Skeletal muscle tissue (tissue), 4 donors: ENCODE data around the gene CTIF. TPM values are rescaled to one million over a fixed set of nuclear protein-coding genes. Genes with fewer than 3 reads are reported as not detected.

Experiments used
- H3K27ac ChIP-seq: one replicate; pipeline ENCODE4 v1.7.0; 2013; ENCODE audit warnings: mild to moderate bottlenecking, low read depth, low read length, inconsistent platforms
- H3K27me3 ChIP-seq, 3 donors: one replicate each; pipeline ENCODE4 v1.7.0; 2013; ENCODE audit warnings: low read length in 3 of 3; ENCODE audit not compliant: control insufficient read depth in 3 of 3, insufficient read depth in 3 of 3
- H3K36me3 ChIP-seq, 3 donors: one replicate each; pipeline ENCODE4 v1.7.0; 2013; ENCODE audit warnings: low read length in 3 of 3; ENCODE audit not compliant: control insufficient read depth in 3 of 3, insufficient read depth in 3 of 3
- H3K4me1 ChIP-seq, 3 donors: one replicate each; pipeline ENCODE4 v1.7.0; 2013; ENCODE audit warnings: low read length in 3 of 3, mild to moderate bottlenecking in 3 of 3; ENCODE audit not compliant: control insufficient read depth in 3 of 3, insufficient read depth in 3 of 3
- H3K4me3 ChIP-seq, 3 donors: one replicate each; pipeline ENCODE4 v1.7.0; 2013; ENCODE audit warnings: low read length in 3 of 3
- H3K9ac ChIP-seq, 3 donors: one replicate each; pipeline ENCODE4 v1.7.0; 2013; ENCODE audit warnings: low read length in 3 of 3, mild to moderate bottlenecking in 3 of 3, moderate library complexity in 2 of 3, low read depth in 1 of 3
- H3K9me3 ChIP-seq, 3 donors: one replicate each; pipeline ENCODE4 v1.7.0; 2013; ENCODE audit warnings: low read length in 3 of 3; ENCODE audit not compliant: control insufficient read depth in 3 of 3
- total RNA-seq: library from RNA; depleted of rRNA; stranded (reverse); fragments of >200 nt; gene quantifications from one replicate; pipeline ENCODE4 v1.2.3, GENCODE V29; 2014
- donor health status: Osteomylitis.

CTIF gene
- total RNA-seq, 1 donor from 2014 or later, result 16.7 TPM

GRCh38 chr18:48736321-48737260 is 197.8 kb downstream of the CTIF start:
- H3K27ac ChIP-seq, result no peak overlapping the region
- H3K9ac ChIP-seq, result no peak overlapping the region
- H3K9me3 ChIP-seq, result no peaks in the 10 kb centered on the region
- peaks cover 0 to 2% (median 0%) of the 10 kb centered on the region in 3 donors for H3K36me3 ChIP-seq
- H3K4me3 ChIP-seq, result no peak overlapping the region
- H3K27me3 ChIP-seq, result no peaks in the 10 kb centered on the region
- H3K4me1 ChIP-seq, result peaks cover 35 to 48% (median 46%) of the 10 kb centered on the region in 3 donors

- Histone ChIP-seq H3K9me3 (no peaks in the 10 kb centered on the region), H3K4me3 (no peak overlapping the region), H3K4me1 (peaks cover 29 to 38% (median 34%) of the 10 kb centered on the region in 3 donors), H3K9ac (no peak overlapping the region), H3K27me3 (no peaks in the 10 kb centered on the region), H3K36me3 (no peaks in the 10 kb centered on the region), H3K27ac (no peak overlapping the region)
Measured at GRCh38 chr18:48739266-48740067, 200.6 kb downstream of the CTIF start.

- Histone ChIP-seq H3K9me3 (no peaks in the 10 kb centered on the region), H3K27me3 (no peaks in the 10 kb centered on the region), H3K9ac (no peak overlapping the region), H3K4me1 (peaks cover 23 to 32% (median 29%) of the 10 kb centered on the region in 3 donors), H3K36me3 (no peaks in the 10 kb centered on the region), H3K4me3 (no peak overlapping the region), H3K27ac (no peak overlapping the region)
Measured at GRCh38 chr18:48740068-48740440, 201.2 kb downstream of the CTIF start.

- Histone ChIP-seq H3K4me3 (no peak overlapping the region), H3K9ac (no peak overlapping the region), H3K36me3 (no peaks in the 10 kb centered on the region), H3K27me3 (no peaks in the 10 kb centered on the region), H3K9me3 (no peaks in the 10 kb centered on the region), H3K4me1 (peaks cover 20 to 28% (median 24%) of the 10 kb centered on the region in 3 donors), H3K27ac (no peak overlapping the region)
Measured at GRCh38 chr18:48740851-48741485, 202.1 kb downstream of the CTIF start.

- Histone ChIP-seq H3K9ac (no peak overlapping the region), H3K4me1 (peaks cover 20 to 28% (median 24%) of the 10 kb centered on the region in 3 donors)
Measured at GRCh38 chr18:48741866-48742265, 203.0 kb downstream of the CTIF start.

GRCh38 chr18:48742304-48742703 is 203.5 kb downstream of the CTIF start:
- Histone ChIP-seq H3K9me3 (no peaks in the 10 kb centered on the region), H3K36me3 (no peaks in the 10 kb centered on the region), H3K27me3 (no peaks in the 10 kb centered on the region), H3K27ac (no peak overlapping the region), H3K9ac (no peak overlapping the region), H3K4me1 (peaks cover 20 to 28% (median 24%) of the 10 kb centered on the region in 3 donors), H3K4me3 (no peak overlapping the region)

More at GRCh38 chr18:48741866-48742265, 203.0 kb downstream of the CTIF start:
- no peak overlapping the region for H3K4me3 ChIP-seq
- no peaks in the 10 kb centered on the region for H3K9me3 ChIP-seq
- no peaks in the 10 kb centered on the region for H3K27me3 ChIP-seq
- H3K27ac ChIP-seq, result no peak overlapping the region
- H3K36me3 ChIP-seq, result no peaks in the 10 kb centered on the region

- no peak overlapping the region for H3K27ac ChIP-seq
- no peaks in the 10 kb centered on the region for H3K27me3 ChIP-seq
- peaks cover 20 to 28% (median 24%) of the 10 kb centered on the region in 3 donors for H3K4me1 ChIP-seq
- H3K4me3 ChIP-seq, result peak overlapping the region in 1 of 3 donors; percentile 18
- no peak overlapping the region for H3K9ac ChIP-seq
- H3K9me3 ChIP-seq, result no peaks in the 10 kb centered on the region
- no peaks in the 10 kb centered on the region for H3K36me3 ChIP-seq
Measured at GRCh38 chr18:48742706-48743475, 204.1 kb downstream of the CTIF start.

GRCh38 chr18:48743886-48744285 is 205.1 kb downstream of the CTIF start:
- peak overlapping the region; percentile 26 for H3K27ac ChIP-seq
- H3K4me3 ChIP-seq, result no peak overlapping the region
- H3K9me3 ChIP-seq, result no peaks in the 10 kb centered on the region
- no peaks in the 10 kb centered on the region for H3K36me3 ChIP-seq
- peaks cover 20 to 28% (median 22%) of the 10 kb centered on the region in 3 donors for H3K4me1 ChIP-seq
- H3K27me3 ChIP-seq, result no peaks in the 10 kb centered on the region
- no peak overlapping the region for H3K9ac ChIP-seq

- Histone ChIP-seq H3K36me3 (no peaks in the 10 kb centered on the region), H3K27me3 (no peaks in the 10 kb centered on the region), H3K9ac (no peak overlapping the region), H3K4me1 (peaks cover 18 to 31% (median 22%) of the 10 kb centered on the region in 3 donors), H3K4me3 (no peak overlapping the region), H3K9me3 (no peaks in the 10 kb centered on the region), H3K27ac (no peak overlapping the region)
Measured at GRCh38 chr18:48745293-48745692, 206.5 kb downstream of the CTIF start.
